ENCODE results near the gene CPNE5. TPM values are rescaled to one million over a fixed set of nuclear protein-coding genes. Genes with fewer than 3 reads are reported as not detected.

The CPNE5 gene
- total RNA-seq, 1 experiment from 2014 or later, result 0.37 TPM

DNA sequence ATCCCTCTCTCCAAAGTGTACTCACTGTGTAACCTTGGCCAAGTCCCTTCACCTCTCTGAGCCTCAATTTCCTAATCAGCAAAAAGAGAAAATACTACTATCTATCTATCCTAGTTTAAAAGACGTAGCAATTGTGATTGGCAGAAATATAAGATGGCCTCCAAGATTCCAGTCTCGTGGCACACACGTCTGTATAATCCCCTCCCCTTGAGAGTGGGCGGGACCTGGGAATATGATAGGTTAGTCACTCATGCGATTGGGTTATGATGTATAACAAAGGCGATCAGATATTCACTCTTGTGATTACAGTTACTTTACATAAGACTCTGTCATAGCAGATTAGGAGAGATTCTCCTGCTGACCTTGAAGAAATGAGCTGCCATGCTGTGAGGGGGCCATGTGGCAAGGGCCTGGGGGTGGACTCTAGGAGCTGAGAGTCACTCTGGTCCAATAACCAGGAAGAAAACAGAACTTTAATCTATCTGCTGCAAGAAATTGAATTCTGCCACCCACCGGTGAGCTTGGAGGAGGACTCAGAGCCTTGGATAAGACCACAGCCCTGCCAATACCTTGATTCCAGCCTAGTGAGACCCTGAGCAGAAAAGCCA lies 6.0 kb downstream of the CPNE5 start:
- BruUV-seq (replicated peaks), result no TSS peak
- ChIA-PET POLR2A (ENCODE audit: unreplicated experiment) (interaction anchor here (0.6 to 0.7 kb wide), 2 partner anchors 43 to 824 kb away, joined by 3 to 6 read pairs; no protein-coding TSS in a partner anchor), CTCF (no interaction called here)
- Histone ChIP-seq H3K27ac (no peak overlapping the region), H4K20me1 (ENCODE audit: insufficient read depth) (no peaks in the 10 kb centered on the region), H3K4me2 (no peak overlapping the region), H2AFZ (no peak overlapping the region), H3K27me3 (ENCODE audit: insufficient read depth, low read depth) (peaks cover 4% of the 10 kb centered on the region), H3K4me3 (no peak overlapping the region), H3K9me2 (ENCODE audit: insufficient read depth) (no peaks in the 10 kb centered on the region), H3K9me3 (ENCODE audit: insufficient read depth, low read depth) (no peaks in the 10 kb centered on the region), H3K36me3 (ENCODE audit: low read depth) (no peaks in the 10 kb centered on the region), H3F3A (ENCODE audit: insufficient read depth, low read depth) (no peaks in the 10 kb centered on the region), H3K79me2 (ENCODE audit: low read depth) (no peaks in the 10 kb centered on the region), H3K4me1 (replicated peaks; ENCODE audit: insufficient read depth) (no peaks in the 10 kb centered on the region)
- no peak for TF ChIP-seq EZH2 (IDR thresholded peaks at IDR 0.05; ENCODE audit: low read depth)
- DNase-seq, result no peak
- intact Hi-C loops (cut with micrococcal nuclease; ENCODE audit: unreplicated experiment), result no loop called here

DNA sequence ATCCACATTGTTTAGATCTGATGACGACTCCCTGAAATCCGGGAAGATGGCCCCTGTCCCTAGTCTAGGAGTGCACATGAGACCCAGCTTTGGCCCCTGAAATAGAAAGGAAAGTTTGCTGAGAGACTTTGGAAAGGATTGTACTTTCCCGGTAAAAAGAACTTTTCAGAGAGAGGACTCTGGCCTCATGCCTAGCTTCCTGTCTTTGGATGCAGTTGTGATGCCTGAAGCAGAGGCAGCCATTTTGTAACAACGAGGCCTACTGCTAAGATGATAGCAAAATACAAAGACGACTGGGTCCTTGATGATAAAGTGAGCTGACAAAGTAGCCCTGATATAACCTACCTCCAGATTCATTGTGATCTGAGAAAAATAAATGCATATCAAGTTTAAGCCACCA lies 6.9 kb downstream of the CPNE5 start:
- DNase-seq, result no peak
- Histone ChIP-seq H3K4me1 (replicated peaks; ENCODE audit: insufficient read depth) (peaks cover 9% of the 10 kb centered on the region), H3K4me2 (no peak overlapping the region), H3K36me3 (ENCODE audit: low read depth) (no peaks in the 10 kb centered on the region), H3K9me2 (ENCODE audit: insufficient read depth) (no peaks in the 10 kb centered on the region), H3K27me3 (ENCODE audit: insufficient read depth, low read depth) (no peaks in the 10 kb centered on the region), H4K20me1 (ENCODE audit: insufficient read depth) (no peaks in the 10 kb centered on the region), H3K9me3 (ENCODE audit: insufficient read depth, low read depth) (no peaks in the 10 kb centered on the region), H3F3A (ENCODE audit: insufficient read depth, low read depth) (peaks cover 7% of the 10 kb centered on the region; the same call in 1 of the 2 replicates), H3K4me3 (no peak overlapping the region), H3K79me2 (ENCODE audit: low read depth) (no peaks in the 10 kb centered on the region), H2AFZ (no peak overlapping the region), H3K27ac (no peak overlapping the region)
- ChIA-PET CTCF (no interaction called here), POLR2A (ENCODE audit: unreplicated experiment) (no interaction called here)
- intact Hi-C loops (cut with micrococcal nuclease; ENCODE audit: unreplicated experiment), result no loop called here
- no TSS peak for BruUV-seq (replicated peaks)
- TF ChIP-seq, protein P1, sequence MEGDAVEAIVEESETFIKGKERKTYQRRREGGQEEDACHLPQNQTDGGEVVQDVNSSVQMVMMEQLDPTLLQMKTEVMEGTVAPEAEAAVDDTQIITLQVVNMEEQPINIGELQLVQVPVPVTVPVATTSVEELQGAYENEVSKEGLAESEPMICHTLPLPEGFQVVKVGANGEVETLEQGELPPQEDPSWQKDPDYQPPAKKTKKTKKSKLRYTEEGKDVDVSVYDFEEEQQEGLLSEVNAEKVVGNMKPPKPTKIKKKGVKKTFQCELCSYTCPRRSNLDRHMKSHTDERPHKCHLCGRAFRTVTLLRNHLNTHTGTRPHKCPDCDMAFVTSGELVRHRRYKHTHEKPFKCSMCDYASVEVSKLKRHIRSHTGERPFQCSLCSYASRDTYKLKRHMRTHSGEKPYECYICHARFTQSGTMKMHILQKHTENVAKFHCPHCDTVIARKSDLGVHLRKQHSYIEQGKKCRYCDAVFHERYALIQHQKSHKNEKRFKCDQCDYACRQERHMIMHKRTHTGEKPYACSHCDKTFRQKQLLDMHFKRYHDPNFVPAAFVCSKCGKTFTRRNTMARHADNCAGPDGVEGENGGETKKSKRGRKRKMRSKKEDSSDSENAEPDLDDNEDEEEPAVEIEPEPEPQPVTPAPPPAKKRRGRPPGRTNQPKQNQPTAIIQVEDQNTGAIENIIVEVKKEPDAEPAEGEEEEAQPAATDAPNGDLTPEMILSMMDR (conservative IDR thresholded peaks at IDR 0.05), result no peak
- TF ChIP-seq EZH2 (IDR thresholded peaks at IDR 0.05; ENCODE audit: low read depth), result no peak

DNA sequence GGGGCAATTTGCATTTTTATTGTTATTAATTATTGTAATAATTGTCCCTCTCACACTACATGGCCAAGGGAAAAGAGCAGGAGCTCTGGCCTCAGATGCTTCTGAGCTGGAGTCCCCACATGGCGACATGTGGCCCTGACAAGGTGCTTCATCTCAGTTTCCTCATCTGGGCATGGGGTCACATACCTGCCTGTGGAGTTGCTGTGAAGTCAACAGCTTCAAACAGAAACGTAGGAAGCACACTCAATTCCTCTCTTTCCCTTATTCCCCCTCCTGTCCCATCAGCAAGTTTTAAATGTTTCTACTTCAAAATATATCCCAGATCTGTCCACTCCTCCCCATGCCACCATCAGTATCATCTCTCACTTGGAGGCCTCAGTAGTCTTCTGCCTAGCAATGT lies 8.7 kb downstream of the CPNE5 start:
- no peaks in the 10 kb centered on the region for H3K36me3 ChIP-seq (ENCODE audit: low read depth)
- H3K9me2 ChIP-seq (ENCODE audit: insufficient read depth), result no peaks in the 10 kb centered on the region
- no peak overlapping the region for H3K4me3 ChIP-seq
- POLR2A ChIA-PET (ENCODE audit: unreplicated experiment), result no interaction called here
- H3K79me2 ChIP-seq (ENCODE audit: low read depth), result no peaks in the 10 kb centered on the region
- CTCF ChIA-PET, result no interaction called here
- H3K27me3 ChIP-seq (ENCODE audit: insufficient read depth, low read depth), result no peaks in the 10 kb centered on the region
- intact Hi-C loops (cut with micrococcal nuclease; ENCODE audit: unreplicated experiment), result no loop called here
- no peak for DNase-seq
- no peak overlapping the region for H2AFZ ChIP-seq
- H3K27ac ChIP-seq, result no peak overlapping the region
- peaks cover 7% of the 10 kb centered on the region; the same call in 1 of the 2 replicates for H3F3A ChIP-seq (ENCODE audit: insufficient read depth, low read depth)
- no TSS peak for BruUV-seq (replicated peaks)
- H3K4me1 ChIP-seq (replicated peaks; ENCODE audit: insufficient read depth), result peaks cover 13% of the 10 kb centered on the region
- TF ChIP-seq, protein P1 (conservative IDR thresholded peaks at IDR 0.05), result no peak
- TF ChIP-seq EZH2 (IDR thresholded peaks at IDR 0.05; ENCODE audit: low read depth), result no peak
- no peak overlapping the region for H3K4me2 ChIP-seq
- H3K9me3 ChIP-seq (ENCODE audit: insufficient read depth, low read depth), result no peaks in the 10 kb centered on the region
- H4K20me1 ChIP-seq (ENCODE audit: insufficient read depth), result no peaks in the 10 kb centered on the region

All from PC-9 (cell line).